WTC11 (cell line): ENCODE results near the gene EN2. TPM values are rescaled to one million over a fixed set of nuclear protein-coding genes. Genes with fewer than 3 reads are reported as not detected.

Experiments used
- ATAC-seq: fragments of 200-7000 bp; cut with Tn5 transposase; 2 replicates; pipeline ENCODE4 v1.10.0; 2021; ENCODE audit warnings: mild to moderate bottlenecking, moderate library complexity
- CTCF ChIA-PET: fragments of 300-600 bp; sonication (Branson Sonifier 250); formaldehyde crosslinking; loops from one replicate; lab custom pipeline; 2021; ENCODE audit warnings: antibody characterized with exemption; lab: Charles Lee
- POLR2A ChIA-PET: fragments of 350-600 bp; sonication (Branson Sonifier 250); formaldehyde crosslinking; loops from one replicate; lab custom pipeline; 2021; ENCODE audit warnings: antibody characterized with exemption; lab: Charles Lee
- DNase-seq: peaks from one replicate; pipeline ENCODE4 v3.0.0; 2021; ENCODE audit warnings: low spot score
- H3K27ac Mint-ChIP-seq: 2 replicates; pipeline ENCODE4 v1.8.0; 2021; ENCODE audit warnings: mixed read lengths
- H3K27me3 Mint-ChIP-seq: 2 replicates; pipeline ENCODE4 v1.8.0; 2021; ENCODE audit warnings: low read depth, mild to moderate bottlenecking, moderate library complexity, mixed read lengths
- H3K36me3 Mint-ChIP-seq: 2 replicates; pipeline ENCODE4 v1.8.0; 2021; ENCODE audit warnings: mixed read lengths
- H3K4me1 Mint-ChIP-seq: 2 replicates; pipeline ENCODE4 v1.8.0; 2022; ENCODE audit warnings: mixed read lengths
- H3K4me3 Mint-ChIP-seq: 2 replicates; pipeline ENCODE4 v1.8.0; 2021; ENCODE audit warnings: mild to moderate bottlenecking, moderate library complexity, mixed read lengths
- H3K9me3 Mint-ChIP-seq: 2 replicates; pipeline ENCODE4 v1.8.0; 2021; ENCODE audit warnings: mixed read lengths
- ATF1 ChIP-seq: sonication (generic); formaldehyde crosslinking; IDR thresholded peaks from 2 replicates; pipeline ENCODE4 v1.8.1; 2023; ENCODE audit warnings: mild to moderate bottlenecking, moderate library complexity, missing genetic modification reagents
- ATF3 ChIP-seq: sonication (generic); formaldehyde crosslinking; conservative IDR thresholded peaks from 2 replicates; pipeline ENCODE4 v1.8.1; 2022; ENCODE audit warnings: mild to moderate bottlenecking, missing genetic modification reagents
- ATF6 ChIP-seq: sonication (generic); formaldehyde crosslinking; IDR thresholded peaks from 2 replicates; pipeline ENCODE4 v1.8.1; 2023; ENCODE audit warnings: mild to moderate bottlenecking, missing genetic modification reagents
- CREM ChIP-seq: sonication (generic); formaldehyde crosslinking; IDR thresholded peaks from 2 replicates; pipeline ENCODE4 v1.8.1; 2022; ENCODE audit warnings: mild to moderate bottlenecking, missing genetic modification reagents, moderate library complexity
- E2F1 ChIP-seq: sonication (generic); formaldehyde crosslinking; IDR thresholded peaks from 2 replicates; pipeline ENCODE4 v1.8.0; 2022; ENCODE audit warnings: mild to moderate bottlenecking, missing genetic modification reagents
- ELF4 ChIP-seq: sonication (generic); formaldehyde crosslinking; IDR thresholded peaks from 2 replicates; pipeline ENCODE4 v1.8.1; 2022; ENCODE audit warnings: low read depth, mild to moderate bottlenecking, moderate library complexity, missing genetic modification reagents
- ETV6 ChIP-seq: sonication (generic); formaldehyde crosslinking; IDR thresholded peaks from 2 replicates; pipeline ENCODE4 v1.8.1; 2022; ENCODE audit warnings: mild to moderate bottlenecking, missing genetic modification reagents
- GRHL2 ChIP-seq: fragments of 250-450 bp; sonication (Bioruptor Pico); IDR thresholded peaks from 2 replicates; pipeline ENCODE4 v1.8.0; 2022; ENCODE audit warnings: mild to moderate bottlenecking, moderate library complexity; ENCODE audit not compliant: insufficient replicate concordance, severe bottlenecking
- HMGXB4 ChIP-seq: sonication (generic); formaldehyde crosslinking; IDR thresholded peaks from 2 replicates; pipeline ENCODE4 v1.8.1; 2023; ENCODE audit warnings: mild to moderate bottlenecking, moderate library complexity, missing genetic modification reagents
- MLX ChIP-seq: sonication (generic); formaldehyde crosslinking; IDR thresholded peaks from 2 replicates; pipeline ENCODE4 v1.8.1; 2023; ENCODE audit warnings: mild to moderate bottlenecking, missing genetic modification reagents, moderate library complexity
- MYBL2 ChIP-seq: sonication (generic); formaldehyde crosslinking; IDR thresholded peaks from 2 replicates; pipeline ENCODE4 v1.8.1; 2023; ENCODE audit warnings: mild to moderate bottlenecking, moderate library complexity, missing genetic modification reagents
- NFATC4 ChIP-seq: fragments of 250-450 bp; sonication (Bioruptor Pico); IDR thresholded peaks from 2 replicates; pipeline ENCODE4 v1.9.0; 2021; ENCODE audit warnings: mild to moderate bottlenecking
- NFE2L1 ChIP-seq: sonication (generic); formaldehyde crosslinking; IDR thresholded peaks from 2 replicates; pipeline ENCODE4 v1.8.1; 2023; ENCODE audit warnings: missing genetic modification reagents
- NFYB ChIP-seq: sonication (generic); formaldehyde crosslinking; conservative IDR thresholded peaks from 2 replicates; pipeline ENCODE4 v1.8.0; 2022; ENCODE audit warnings: low read depth, missing genetic modification reagents
- NR2C2 ChIP-seq: sonication (generic); formaldehyde crosslinking; IDR thresholded peaks from 2 replicates; pipeline ENCODE4 v1.8.0; 2022; ENCODE audit warnings: mild to moderate bottlenecking, missing genetic modification reagents
- RORB ChIP-seq: fragments of 250-450 bp; sonication (Bioruptor Pico); IDR thresholded peaks from 2 replicates; pipeline ENCODE4 v1.9.0; 2021; ENCODE audit warnings: mild to moderate bottlenecking
- SMAD3 ChIP-seq: sonication (generic); formaldehyde crosslinking; IDR thresholded peaks from 2 replicates; pipeline ENCODE4 v1.8.0; 2022; ENCODE audit warnings: missing genetic modification reagents, mild to moderate bottlenecking, borderline replicate concordance
- TEAD1 ChIP-seq: sonication (generic); formaldehyde crosslinking; IDR thresholded peaks from 2 replicates; pipeline ENCODE4 v1.8.0; 2022; ENCODE audit warnings: mild to moderate bottlenecking, missing genetic modification reagents
- USF1 ChIP-seq: sonication (generic); formaldehyde crosslinking; IDR thresholded peaks from 2 replicates; pipeline ENCODE4 v1.8.0; 2022; ENCODE audit warnings: mild to moderate bottlenecking, missing genetic modification reagents
- ZBTB43 ChIP-seq: sonication (generic); formaldehyde crosslinking; IDR thresholded peaks from 2 replicates; pipeline ENCODE4 v1.8.1; 2023; ENCODE audit warnings: mild to moderate bottlenecking, missing genetic modification reagents
- ZNF121 ChIP-seq: sonication (generic); formaldehyde crosslinking; IDR thresholded peaks from 2 replicates; pipeline ENCODE4 v1.8.0; 2023; ENCODE audit warnings: missing genetic modification reagents
- ZNF219 ChIP-seq: sonication (generic); formaldehyde crosslinking; IDR thresholded peaks from 2 replicates; pipeline ENCODE4 v1.8.0; 2023; ENCODE audit warnings: missing genetic modification reagents, mild to moderate bottlenecking, borderline replicate concordance
- ZNF281 ChIP-seq: sonication (generic); formaldehyde crosslinking; IDR thresholded peaks from 2 replicates; pipeline ENCODE4 v1.8.0; 2023; ENCODE audit warnings: mild to moderate bottlenecking, missing genetic modification reagents
- ZNF396 ChIP-seq: fragments of 250-450 bp; sonication (Bioruptor Pico); IDR thresholded peaks from 2 replicates; pipeline ENCODE4 v1.8.0; 2021; ENCODE audit warnings: mild to moderate bottlenecking, moderate library complexity, borderline replicate concordance
- total RNA-seq: library from RNA; stranded (reverse); gene quantifications from 3 replicates; pipeline ENCODE4 v1.2.3, GENCODE V29; 2021

Gene EN2
- total RNA-seq, 1 experiment from 2014 or later, result not detected

GRCh38 chr7:155494551-155494950 lies 36.6 kb downstream of the EN2 start:
- no peak for TF ChIP-seq ELF4
- no peak for TF ChIP-seq ZNF121 (CRISPR knock-in tag)
- no peak for TF ChIP-seq ATF1 (CRISPR knock-in tag)
- no peak for TF ChIP-seq NFE2L1
- TF ChIP-seq ETV6 (CRISPR knock-in tag), result no peak
- TF ChIP-seq MYBL2 (CRISPR knock-in tag), result no peak
- TF ChIP-seq ATF3 (CRISPR knock-in tag), result no peak
- TF ChIP-seq CREM (CRISPR knock-in tag), result no peak
- TF ChIP-seq E2F1, result no peak
- TF ChIP-seq ZNF219 (CRISPR knock-in tag), result no peak
- TF ChIP-seq GRHL2 (CRISPR knock-in tag), result no peak
- no peak for TF ChIP-seq MLX (CRISPR knock-in tag)
- H3K27me3 Mint-ChIP-seq, result peaks cover 79% of the 10 kb centered on the region
- DNase-seq, result no peak

GRCh38 chr7:155495440-155496248 lies 37.7 kb downstream of the EN2 start:
- no peak overlapping the region for H3K27ac Mint-ChIP-seq
- H3K9me3 Mint-ChIP-seq, result no peaks in the 10 kb centered on the region
- peaks cover 34% of the 10 kb centered on the region for H3K4me1 Mint-ChIP-seq
- POLR2A ChIA-PET, result no interaction called here
- H3K27me3 Mint-ChIP-seq, result peaks cover 79% of the 10 kb centered on the region
- ATAC-seq (no peak), DNase-seq (no peak)
- CTCF ChIA-PET, result interaction anchor here (0.5 to 1.2 kb wide), 2 partner anchors 61 to 81 kb away, joined by 4 read pairs; no protein-coding TSS in a partner anchor
- H3K4me3 Mint-ChIP-seq, result no peak overlapping the region
- no peaks in the 10 kb centered on the region for H3K36me3 Mint-ChIP-seq
- TF ChIP-seq ZNF281 (CRISPR knock-in tag) (no peak), HMGXB4 (no peak), NR2C2 (CRISPR knock-in tag) (no peak), ZBTB43 (CRISPR knock-in tag) (no peak), RORB (CRISPR knock-in tag) (no peak), ATF6 (CRISPR knock-in tag) (no peak), GRHL2 (CRISPR knock-in tag) (no peak), TEAD1 (CRISPR knock-in tag) (no peak), MYBL2 (CRISPR knock-in tag) (no peak), NFYB (no peak), ZNF396 (CRISPR knock-in tag) (no peak), NFATC4 (CRISPR knock-in tag) (no peak), SMAD3 (no peak), CREM (CRISPR knock-in tag) (no peak), USF1 (CRISPR knock-in tag) (no peak), ZNF121 (CRISPR knock-in tag) (no peak)

More at GRCh38 chr7:155494551-155494950, 36.6 kb downstream of the EN2 start:
- ATAC-seq, result no peak
- ChIA-PET POLR2A (no interaction called here), CTCF (no interaction called here)
- Mint-ChIP-seq H3K4me1 (peaks cover 42% of the 10 kb centered on the region), H3K36me3 (no peaks in the 10 kb centered on the region), H3K27ac (no peak overlapping the region), H3K9me3 (no peaks in the 10 kb centered on the region), H3K4me3 (no peak overlapping the region)
